Caco-2 (cell line): ENCODE measurements around the gene SMTN. TPM values are rescaled to one million over a fixed set of nuclear protein-coding genes. Genes with fewer than 3 reads are reported as not detected.

Experiments
- BruUV-seq: library from RNA; stranded (reverse); fragments of 400-500 nt; replicated peaks from 2 replicates; lab custom pipeline; 2021; lab: Mats Ljungman, UMichigan
- CTCF ChIA-PET: fragments of 300-600 bp; sonication (Branson Sonifier 250); formaldehyde crosslinking; loops from one replicate; lab custom pipeline; 2022; ENCODE audit warnings: antibody characterized with exemption; lab: Charles Lee
- POLR2A ChIA-PET: fragments of 300-600 bp; sonication (Branson Sonifier 250); formaldehyde crosslinking; loops from one replicate; lab custom pipeline; 2022; ENCODE audit warnings: antibody characterized with exemption; lab: Charles Lee
- DNase-seq, 2 experiments: peaks; one replicate each; pipeline versions ENCODE4 v3.0.0 to v3.0.0-alpha.2; 2020 to 2022
- H3K27me3 ChIP-seq: replicated peaks from 2 replicates; pipeline ENCODE4 v1.6.0; 2011; ENCODE audit warnings: low read length; ENCODE audit not compliant: control insufficient read depth, insufficient read depth
- H3K36me3 ChIP-seq: 2 replicates; pipeline ENCODE4 v1.5.1; 2011; ENCODE audit warnings: low read length; ENCODE audit not compliant: control insufficient read depth, insufficient read depth
- H3K4me1 ChIP-seq: fragments of 250-450 bp; sonication (Bioruptor Pico); 2 replicates; pipeline ENCODE4 v1.5.1; 2020; ENCODE audit warnings: mild to moderate bottlenecking
- H3K4me3 ChIP-seq: 2 replicates; pipeline ENCODE4 v1.5.1; 2011; ENCODE audit warnings: low read depth, mild to moderate bottlenecking, control low read depth, low read length
- H3K9me3 ChIP-seq: fragments of 250-450 bp; sonication (Bioruptor Pico); 2 replicates; pipeline ENCODE4 v1.5.1; 2020; ENCODE audit warnings: mild to moderate bottlenecking, moderate library complexity
- H3K27ac Mint-ChIP-seq: one replicate; pipeline ENCODE4 v1.8.0; 2022; ENCODE audit warnings: mixed read lengths; ENCODE audit not compliant: unreplicated experiment
- H3K27me3 Mint-ChIP-seq: one replicate; pipeline ENCODE4 v1.8.0; 2022; ENCODE audit warnings: mixed read lengths; ENCODE audit not compliant: insufficient read depth, unreplicated experiment
- H3K36me3 Mint-ChIP-seq: one replicate; pipeline ENCODE4 v1.8.0; 2022; ENCODE audit warnings: mild to moderate bottlenecking, mixed read lengths; ENCODE audit not compliant: insufficient read depth, unreplicated experiment
- H3K4me1 Mint-ChIP-seq: one replicate; pipeline ENCODE4 v1.8.0; 2022; ENCODE audit warnings: low read depth, mixed read lengths; ENCODE audit not compliant: unreplicated experiment
- H3K4me3 Mint-ChIP-seq: one replicate; pipeline ENCODE4 v1.8.0; 2022; ENCODE audit warnings: mild to moderate bottlenecking, moderate library complexity, mixed read lengths; ENCODE audit not compliant: unreplicated experiment
- H3K9me3 Mint-ChIP-seq: one replicate; pipeline ENCODE4 v1.8.0; 2022; ENCODE audit warnings: mixed read lengths; ENCODE audit not compliant: unreplicated experiment
- intact Hi-C: fragments of 100-400 bp; cut with micrococcal nuclease; formaldehyde crosslinking; loops from one replicate; pipeline ENCODE4 v1.10.0; 2022; ENCODE audit not compliant: unreplicated experiment
- total RNA-seq: library from RNA; stranded (reverse); gene quantifications from 2 replicates; pipeline ENCODE4 v1.2.3, GENCODE V29; 2022
- TF ChIP-seq, protein P1 (sequence below), 2 experiments: fragments of 200-600 bp in 1 of 2; IDR thresholded peaks; 1 replicate in 1 of 2; 2 replicates in 1 of 2; pipeline versions ENCODE4 v1.5.1 to v1.8.0; 2011 to 2022; ENCODE audit warnings: antibody characterized with exemption in 1 of 2, control low read depth in 1 of 2, inconsistent platforms in 1 of 2, low read depth in 1 of 2, low read length in 1 of 2, mild to moderate bottlenecking in 1 of 2, moderate library complexity in 1 of 2; ENCODE audit not compliant: insufficient read depth in 1 of 2, severe bottlenecking in 1 of 2, unreplicated experiment in 1 of 2

The SMTN gene
- total RNA-seq, 1 experiment from 2014 or later, result 71.0 TPM

DNA sequence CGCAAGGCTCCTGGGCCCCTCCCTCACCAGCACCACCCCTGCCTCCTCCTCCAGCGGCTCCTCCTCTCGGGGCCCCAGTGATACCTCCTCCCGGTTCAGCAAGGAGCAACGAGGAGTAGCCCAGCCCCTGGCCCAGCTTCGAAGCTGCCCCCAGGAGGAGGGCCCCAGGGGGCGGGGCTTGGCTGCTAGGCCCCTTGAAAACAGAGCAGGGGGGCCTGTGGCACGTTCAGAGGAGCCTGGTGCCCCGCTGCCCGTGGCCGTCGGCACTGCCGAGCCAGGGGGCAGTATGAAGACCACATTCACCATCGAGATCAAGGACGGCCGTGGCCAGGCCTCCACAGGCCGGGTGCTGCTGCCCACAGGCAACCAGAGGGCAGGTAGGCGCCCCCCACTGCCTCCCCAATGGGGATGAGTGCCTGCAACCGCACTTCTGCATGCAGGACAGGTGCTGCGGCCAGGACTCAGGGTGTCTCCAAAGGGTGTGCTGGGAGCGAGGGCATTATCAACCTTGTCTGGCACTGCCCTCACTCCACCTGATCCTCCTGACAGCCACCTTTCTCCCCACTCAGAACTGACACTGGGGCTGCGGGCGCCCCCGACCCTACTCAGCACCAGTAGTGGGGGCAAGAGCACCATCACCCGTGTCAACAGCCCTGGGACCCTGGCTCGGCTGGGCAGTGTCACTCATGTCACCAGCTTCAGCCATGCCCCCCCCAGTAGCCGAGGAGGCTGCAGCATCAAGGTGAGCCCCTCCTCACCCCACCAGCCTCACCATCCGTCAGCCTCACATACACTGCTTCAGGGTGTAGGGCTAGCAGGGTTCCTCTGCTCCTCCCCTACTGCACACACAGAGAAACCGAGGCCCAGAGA, 10.2 kb downstream of the SMTN start:
- Histone ChIP-seq H3K4me3 (no peak overlapping the region), H3K4me1 (no peaks in the 10 kb centered on the region), H3K9me3 (no peaks in the 10 kb centered on the region), H3K36me3 (no peaks in the 10 kb centered on the region; the same call in none of the 2 replicates), H3K27me3 (no peaks in the 10 kb centered on the region)
- H3K9me3 Mint-ChIP-seq, result no peaks in the 10 kb centered on the region
- BruUV-seq, result no TSS peak
- H3K36me3 Mint-ChIP-seq, result peaks cover 15% of the 10 kb centered on the region
- H3K4me3 Mint-ChIP-seq, result no peak overlapping the region
- TF ChIP-seq, protein P1, sequence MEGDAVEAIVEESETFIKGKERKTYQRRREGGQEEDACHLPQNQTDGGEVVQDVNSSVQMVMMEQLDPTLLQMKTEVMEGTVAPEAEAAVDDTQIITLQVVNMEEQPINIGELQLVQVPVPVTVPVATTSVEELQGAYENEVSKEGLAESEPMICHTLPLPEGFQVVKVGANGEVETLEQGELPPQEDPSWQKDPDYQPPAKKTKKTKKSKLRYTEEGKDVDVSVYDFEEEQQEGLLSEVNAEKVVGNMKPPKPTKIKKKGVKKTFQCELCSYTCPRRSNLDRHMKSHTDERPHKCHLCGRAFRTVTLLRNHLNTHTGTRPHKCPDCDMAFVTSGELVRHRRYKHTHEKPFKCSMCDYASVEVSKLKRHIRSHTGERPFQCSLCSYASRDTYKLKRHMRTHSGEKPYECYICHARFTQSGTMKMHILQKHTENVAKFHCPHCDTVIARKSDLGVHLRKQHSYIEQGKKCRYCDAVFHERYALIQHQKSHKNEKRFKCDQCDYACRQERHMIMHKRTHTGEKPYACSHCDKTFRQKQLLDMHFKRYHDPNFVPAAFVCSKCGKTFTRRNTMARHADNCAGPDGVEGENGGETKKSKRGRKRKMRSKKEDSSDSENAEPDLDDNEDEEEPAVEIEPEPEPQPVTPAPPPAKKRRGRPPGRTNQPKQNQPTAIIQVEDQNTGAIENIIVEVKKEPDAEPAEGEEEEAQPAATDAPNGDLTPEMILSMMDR (IDR thresholded peaks at IDR 0.05; ENCODE audit: insufficient read depth in 1 of 2, low read depth in 1 of 2, low read length in 1 of 2, severe bottlenecking in 1 of 2, unreplicated experiment in 1 of 2), result no peak
- POLR2A ChIA-PET, result no interaction called here
- CTCF ChIA-PET, result no interaction called here
- H3K4me1 Mint-ChIP-seq, result no peaks in the 10 kb centered on the region
- intact Hi-C loops, result no loop called here
- no peak overlapping the region for H3K27ac Mint-ChIP-seq
- no peak for DNase-seq
- H3K27me3 Mint-ChIP-seq, result no peaks in the 10 kb centered on the region

GRCh38 chr22:31092161-31092560, 11.0 kb downstream of the SMTN start:
- H3K4me1 ChIP-seq, result no peaks in the 10 kb centered on the region
- Mint-ChIP-seq H3K4me3 (no peak overlapping the region), H3K9me3 (no peaks in the 10 kb centered on the region), H3K27me3 (no peaks in the 10 kb centered on the region), H3K27ac (no peak overlapping the region), H3K4me1 (no peaks in the 10 kb centered on the region), H3K36me3 (peaks cover 19% of the 10 kb centered on the region)
- H3K36me3 ChIP-seq, result no peaks in the 10 kb centered on the region; the same call in none of the 2 replicates
- ChIA-PET POLR2A (no interaction called here), CTCF (interaction anchor here (0.7 kb wide), 1 partner anchor 76 kb away, joined by 3 read pairs; no protein-coding TSS in a partner anchor)
- intact Hi-C loops, result no loop called here
- no peaks in the 10 kb centered on the region for H3K9me3 ChIP-seq
- TF ChIP-seq, protein P1 (IDR thresholded peaks at IDR 0.05; ENCODE audit: insufficient read depth in 1 of 2, low read depth in 1 of 2, low read length in 1 of 2, severe bottlenecking in 1 of 2, unreplicated experiment in 1 of 2), result no peak
- BruUV-seq, result no TSS peak
- no peaks in the 10 kb centered on the region for H3K27me3 ChIP-seq
- H3K4me3 ChIP-seq, result no peak overlapping the region
- DNase-seq, result no peak

GRCh38 chr22:31093086-31093850, 12.2 kb downstream of the SMTN start:
- no peaks in the 10 kb centered on the region for H3K4me1 Mint-ChIP-seq
- no peak for DNase-seq
- peaks cover 13% of the 10 kb centered on the region for H3K36me3 Mint-ChIP-seq
- BruUV-seq, result no TSS peak
- TF ChIP-seq, protein P1 (IDR thresholded peaks at IDR 0.05; ENCODE audit: insufficient read depth in 1 of 2, low read depth in 1 of 2, low read length in 1 of 2, severe bottlenecking in 1 of 2, unreplicated experiment in 1 of 2), result no peak
- no peaks in the 10 kb centered on the region for H3K27me3 Mint-ChIP-seq
- Histone ChIP-seq H3K36me3 (no peaks in the 10 kb centered on the region; the same call in none of the 2 replicates), H3K9me3 (no peaks in the 10 kb centered on the region), H3K4me1 (no peaks in the 10 kb centered on the region), H3K27me3 (no peaks in the 10 kb centered on the region), H3K4me3 (no peak overlapping the region)
- H3K27ac Mint-ChIP-seq, result no peak overlapping the region
- intact Hi-C loops, result no loop called here
- H3K4me3 Mint-ChIP-seq, result no peak overlapping the region
- CTCF ChIA-PET, result no interaction called here
- H3K9me3 Mint-ChIP-seq, result no peaks in the 10 kb centered on the region
- POLR2A ChIA-PET, result no interaction called here
